Testis (tissue), 2 donors: ENCODE results near the gene HEATR5A.

ENCODE experiments used
- POLR2A ChIP-seq: fragments of 450-650 bp; IDR thresholded peaks from one replicate; pipeline ENCODE4 v1.6.1; 2017; ENCODE audit warnings: antibody characterized with exemption, mild to moderate bottlenecking, moderate library complexity
- TF ChIP-seq, protein P1 (sequence below), 3 experiments: fragments of 450-650 bp in 2 of 3; fragments of 200-600 bp in 1 of 3; sonication (generic) in 1 of 3; IDR thresholded peaks; one replicate each; pipeline ENCODE4 v1.5.1; 2016 to 2019; ENCODE audit warnings: antibody characterized with exemption in 3 of 3, mild to moderate bottlenecking in 2 of 3, moderate library complexity in 1 of 3

- TF ChIP-seq, protein P1, sequence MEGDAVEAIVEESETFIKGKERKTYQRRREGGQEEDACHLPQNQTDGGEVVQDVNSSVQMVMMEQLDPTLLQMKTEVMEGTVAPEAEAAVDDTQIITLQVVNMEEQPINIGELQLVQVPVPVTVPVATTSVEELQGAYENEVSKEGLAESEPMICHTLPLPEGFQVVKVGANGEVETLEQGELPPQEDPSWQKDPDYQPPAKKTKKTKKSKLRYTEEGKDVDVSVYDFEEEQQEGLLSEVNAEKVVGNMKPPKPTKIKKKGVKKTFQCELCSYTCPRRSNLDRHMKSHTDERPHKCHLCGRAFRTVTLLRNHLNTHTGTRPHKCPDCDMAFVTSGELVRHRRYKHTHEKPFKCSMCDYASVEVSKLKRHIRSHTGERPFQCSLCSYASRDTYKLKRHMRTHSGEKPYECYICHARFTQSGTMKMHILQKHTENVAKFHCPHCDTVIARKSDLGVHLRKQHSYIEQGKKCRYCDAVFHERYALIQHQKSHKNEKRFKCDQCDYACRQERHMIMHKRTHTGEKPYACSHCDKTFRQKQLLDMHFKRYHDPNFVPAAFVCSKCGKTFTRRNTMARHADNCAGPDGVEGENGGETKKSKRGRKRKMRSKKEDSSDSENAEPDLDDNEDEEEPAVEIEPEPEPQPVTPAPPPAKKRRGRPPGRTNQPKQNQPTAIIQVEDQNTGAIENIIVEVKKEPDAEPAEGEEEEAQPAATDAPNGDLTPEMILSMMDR (IDR thresholded peaks at IDR 0.05): no peak
- TF ChIP-seq POLR2A: no peak
These were observed 176.5 kb downstream of the HEATR5A start for GRCh38 chr14:31243860-31244259.
